GM18868 (cell line): Measurements from ENCODE around the gene EGR2.
"Not testable (repeated sequence)": the region's sequence is repeated elsewhere in the genome, so short reads cannot be mapped to it uniquely, and the experiment has no call there.

ENCODE experiments used
- ATAC-seq: cut with Tn5 transposase; IDR thresholded peaks from one replicate; pipeline ENCODE4 v1.9.1; 2021; ENCODE audit warnings: mild to moderate bottlenecking, moderate library complexity; ENCODE audit not compliant: unreplicated experiment

EGR2 gene

GRCh38 chr10:62795762-62796161 lies 20.4 kb downstream of the EGR2 start:
- no peak for ATAC-seq

- ATAC-seq = no peak
These were observed 21.1 kb downstream of the EGR2 start for GRCh38 chr10:62795100-62795499.

DNA sequence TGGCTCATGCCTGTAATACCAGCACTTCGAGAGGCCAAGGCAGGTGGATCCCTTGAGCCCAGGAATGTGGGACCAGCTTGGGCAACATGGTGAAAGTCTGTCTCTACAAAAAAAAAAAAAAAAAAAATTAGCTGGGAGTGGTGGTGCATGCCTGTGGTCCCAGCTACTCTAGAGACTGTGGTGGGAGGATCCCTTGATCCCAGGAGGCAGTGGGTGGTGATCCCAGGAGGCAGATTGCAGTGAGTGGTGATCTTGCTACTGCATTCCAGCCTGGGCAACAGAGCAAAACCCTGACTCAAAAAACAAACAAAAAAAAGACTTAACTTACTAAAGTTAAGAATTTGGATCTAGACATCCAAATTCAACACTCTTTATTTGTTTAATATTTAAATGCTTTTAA lies 21.9 kb downstream of the EGR2 start:
- ATAC-seq = no peak

- no peak for ATAC-seq
These were observed 23.9 kb downstream of the EGR2 start for GRCh38 chr10:62792261-62792660.

DNA sequence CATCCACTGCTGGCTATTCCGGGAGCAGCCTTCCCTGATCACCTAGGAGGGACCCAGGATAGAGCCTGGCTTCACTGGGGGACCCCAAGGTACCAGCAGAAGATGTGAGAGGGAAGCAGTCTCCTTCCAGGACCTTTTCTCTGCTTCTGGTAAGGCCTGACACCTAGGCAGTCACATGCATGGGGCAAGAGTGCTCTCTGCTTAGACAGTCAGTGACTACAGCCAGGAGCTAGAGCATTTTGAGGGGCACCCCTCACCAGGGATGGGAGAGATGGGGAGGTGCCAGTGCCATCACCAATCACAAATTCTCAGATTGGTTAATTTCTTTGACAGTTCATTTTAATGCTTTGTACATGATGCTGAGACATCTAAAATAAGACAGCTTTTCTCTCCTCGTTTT lies 25.6 kb downstream of the EGR2 start:
- ATAC-seq = no peak

- ATAC-seq = no peak
These were observed 26.1 kb downstream of the EGR2 start for GRCh38 chr10:62790019-62790555.

- ATAC-seq = no peak
These were observed 27.2 kb downstream of the EGR2 start for GRCh38 chr10:62788861-62789467.

- ATAC-seq = not testable (repeated sequence)
These were observed 27.9 kb downstream of the EGR2 start for GRCh38 chr10:62788285-62788684.

DNA sequence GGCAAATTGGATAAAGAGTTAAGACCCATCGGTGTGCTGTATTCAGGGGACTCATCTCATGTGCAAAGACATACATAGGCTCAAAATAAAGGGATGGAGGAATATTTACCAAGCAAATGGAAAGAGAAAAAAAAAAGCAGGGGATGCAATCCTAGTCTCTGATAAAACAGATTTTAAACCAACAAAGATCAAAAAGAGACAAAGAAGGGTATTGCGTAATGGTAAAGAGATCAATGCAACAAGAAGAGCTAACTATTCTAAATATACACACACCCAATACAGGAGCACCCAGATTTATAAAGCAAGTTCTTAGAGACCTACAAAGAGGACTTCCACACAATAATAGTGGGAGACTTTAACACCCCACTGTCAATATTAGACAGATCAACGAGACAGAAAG lies 31.6 kb downstream of the EGR2 start:
- not testable (repeated sequence) for ATAC-seq

DNA sequence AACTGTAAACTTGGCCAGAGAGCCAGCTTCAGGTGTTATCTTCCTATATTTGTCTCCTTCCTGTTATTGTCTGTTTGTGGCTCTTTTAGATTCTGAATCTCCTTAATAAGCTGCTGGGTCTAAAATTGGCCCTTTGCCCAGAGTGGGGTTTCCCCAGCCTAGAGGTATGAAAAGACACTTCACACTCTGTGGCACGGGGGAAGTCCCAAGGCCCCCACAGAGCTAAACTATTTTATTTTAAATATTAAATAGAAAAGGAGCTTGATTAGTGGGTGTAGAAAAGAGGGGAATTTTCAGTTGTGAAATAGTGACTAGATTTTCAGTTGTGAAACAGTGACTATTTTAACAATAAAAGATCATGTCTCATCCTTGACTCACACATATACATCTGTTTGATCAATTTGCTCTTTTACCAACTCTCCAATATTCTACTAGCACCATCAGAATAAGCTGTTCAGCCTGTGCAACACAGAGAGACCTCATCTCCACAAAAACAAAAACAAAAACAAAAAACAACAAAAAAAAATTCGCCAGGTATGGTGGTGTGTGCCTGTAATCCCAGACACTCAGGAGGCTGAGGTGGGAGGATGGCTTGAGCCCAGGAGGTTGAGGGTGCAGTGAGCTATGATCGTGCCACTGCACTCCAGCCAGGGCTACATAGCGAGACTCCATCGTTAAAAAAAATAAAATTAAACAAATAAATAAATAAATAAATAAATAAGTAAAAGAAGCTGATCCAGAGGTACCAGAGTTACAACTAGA lies 36.5 kb downstream of the EGR2 start:
- ATAC-seq = peak; percentile 95

DNA sequence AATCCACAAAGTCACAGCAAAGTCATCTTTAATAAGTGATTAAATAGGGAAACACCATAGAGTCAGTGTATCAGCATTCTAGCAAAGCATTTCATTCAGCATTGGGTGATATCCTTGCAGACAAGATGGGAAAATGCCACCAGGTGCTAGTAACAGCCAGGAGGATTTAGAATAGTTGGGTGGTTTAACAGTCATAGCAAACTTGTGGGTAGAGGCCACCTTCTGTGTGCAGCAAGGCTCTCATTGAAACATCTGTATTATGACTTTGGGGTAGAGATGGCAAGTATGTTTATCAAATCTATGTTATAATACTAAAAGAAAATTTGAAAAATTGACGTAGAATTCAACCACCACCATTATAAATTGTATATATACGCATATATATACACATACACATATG lies 38.0 kb downstream of the EGR2 start:
- peak; percentile 59 for ATAC-seq

DNA sequence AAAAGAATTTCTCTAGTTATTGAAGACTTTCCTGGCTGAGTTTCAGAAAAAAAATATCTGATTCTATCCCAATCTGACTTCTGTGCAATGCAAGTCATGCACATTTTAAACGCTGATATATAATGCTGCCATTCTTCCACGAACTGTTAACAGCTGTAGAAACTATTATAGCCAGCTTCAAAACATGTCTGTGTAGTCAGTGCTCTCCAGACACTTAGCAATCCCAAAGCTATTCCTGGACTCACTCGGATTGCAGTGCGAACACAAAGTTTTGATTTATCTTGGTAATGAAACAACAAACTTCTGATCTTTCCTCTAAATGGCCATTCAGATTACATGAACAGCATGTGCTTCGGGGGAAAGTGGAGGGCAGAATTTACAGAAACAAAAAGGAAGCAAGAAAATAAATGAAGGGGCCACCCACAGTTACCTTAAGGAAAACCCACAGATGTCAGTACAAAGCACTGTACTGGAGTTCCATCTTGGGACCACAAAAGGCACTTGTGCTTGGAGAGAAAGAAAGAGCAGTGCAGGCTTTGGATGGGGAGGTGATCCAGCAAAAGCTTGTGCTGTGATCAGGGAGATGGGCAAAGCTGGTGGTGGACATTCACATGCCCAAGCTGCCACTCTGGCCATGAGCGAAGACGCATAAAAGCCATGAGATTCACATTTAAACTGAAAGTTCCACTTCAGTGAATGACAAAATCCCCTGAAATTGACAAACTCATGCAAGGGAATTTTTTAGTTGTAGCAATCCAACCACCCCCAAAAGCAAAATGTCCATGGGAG lies 43.8 kb downstream of the EGR2 start:
- no peak for ATAC-seq

- ATAC-seq = peak; percentile 63
These were observed 46.5 kb downstream of the EGR2 start for GRCh38 chr10:62769574-62770242.

DNA sequence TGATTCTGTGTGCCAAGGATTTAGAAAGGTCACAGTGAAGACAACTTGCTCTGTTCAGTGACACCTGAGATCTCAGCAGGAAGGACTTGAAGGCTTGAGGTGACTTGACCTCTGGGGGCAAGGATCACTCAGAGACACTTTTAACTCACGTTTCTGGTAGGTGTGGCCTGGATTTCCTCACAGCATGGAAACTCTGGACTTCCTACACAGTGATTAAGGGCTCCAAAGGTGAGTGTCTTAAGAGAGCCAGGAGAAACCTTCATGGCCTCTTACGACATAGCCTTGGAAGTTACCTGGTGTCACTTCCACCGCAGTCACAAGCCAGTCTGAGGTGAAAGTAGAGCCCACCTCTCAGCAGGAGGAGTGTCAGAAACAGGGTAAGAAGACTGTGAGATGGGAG lies 49.8 kb downstream of the EGR2 start:
- no peak for ATAC-seq

GRCh38 chr10:62765726-62766125 lies 50.4 kb downstream of the EGR2 start:
- ATAC-seq = no peak

DNA sequence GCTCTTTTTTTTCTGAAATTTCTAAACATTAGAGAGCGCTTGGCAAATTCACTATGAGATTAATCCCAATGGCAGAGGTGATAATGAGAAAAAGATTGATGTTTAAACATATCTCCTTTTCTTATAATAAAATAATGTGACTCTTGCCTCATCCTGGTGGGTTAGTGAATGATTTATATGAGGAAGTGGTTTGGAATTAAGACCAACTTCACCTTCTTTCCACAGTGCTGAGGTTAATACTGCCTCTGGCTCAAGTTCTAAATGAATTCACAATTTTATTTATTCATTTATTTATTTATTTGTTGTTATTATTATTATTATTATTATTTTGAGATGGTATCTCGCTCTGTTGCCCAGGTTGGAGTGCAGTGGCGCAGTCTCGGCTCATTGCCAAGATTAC lies 52.2 kb downstream of the EGR2 start:
- ATAC-seq = no peak

- no peak for ATAC-seq
These were observed 53.0 kb downstream of the EGR2 start for GRCh38 chr10:62763155-62763554.
